ENCODE results near the gene MPO.

MPO gene

DNA sequence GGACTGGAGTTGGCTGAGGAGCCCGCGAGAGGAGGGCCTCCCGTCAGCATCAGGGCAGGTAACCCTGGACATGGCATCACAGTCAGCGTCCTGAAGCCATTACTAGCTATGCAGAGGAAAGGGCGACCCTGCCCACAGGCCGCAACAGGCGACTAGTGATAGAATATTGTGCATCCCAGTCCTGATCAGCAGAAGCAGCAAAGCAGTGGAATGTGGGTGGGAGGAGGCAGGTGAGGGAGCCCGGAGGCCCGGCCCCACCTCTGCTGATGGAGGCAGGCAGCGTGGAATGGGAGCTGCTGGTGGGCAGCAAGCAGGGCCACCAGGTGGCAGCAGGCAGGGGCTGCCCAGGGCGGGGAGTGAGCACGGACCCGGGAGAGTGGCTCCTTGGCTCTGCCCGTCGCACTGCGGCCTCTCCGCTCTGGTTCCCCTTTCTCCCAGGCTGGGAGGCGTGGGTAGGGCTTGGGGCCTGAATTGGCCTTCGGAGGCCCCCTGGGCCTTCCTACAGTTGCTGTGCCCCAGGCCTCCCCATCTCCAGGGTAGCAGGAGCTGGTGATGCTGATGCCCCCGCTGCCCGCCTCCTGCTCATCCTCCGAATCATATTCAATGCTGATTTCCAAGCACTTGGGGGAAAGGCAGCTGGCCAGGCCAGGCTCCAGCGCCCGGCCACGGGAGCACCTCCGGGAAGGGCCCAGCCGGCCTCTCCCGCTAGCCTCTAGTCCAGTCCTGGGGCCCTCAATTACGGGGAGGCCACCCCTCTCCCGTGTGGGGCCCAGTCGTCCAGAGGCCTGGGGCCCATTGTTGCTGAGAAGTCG lies 27.6 kb upstream of the MPO start (continued):
- TF ChIP-seq PATZ1 (CRISPR knock-in tag; IDR thresholded peaks at IDR 0.05; ENCODE audit: borderline replicate concordance) (no peak), TOX (CRISPR knock-in tag; IDR thresholded peaks at IDR 0.05; ENCODE audit: borderline replicate concordance) (no peak), ESRRG (CRISPR knock-in tag; IDR thresholded peaks at IDR 0.05) (no peak)

- TF ChIP-seq SNAI2 (CRISPR knock-in tag; IDR thresholded peaks at IDR 0.05) = no peak
- no peak for TF ChIP-seq ISL1 (CRISPR knock-in tag; IDR thresholded peaks at IDR 0.05)
- no peak for TF ChIP-seq CREB5 (CRISPR knock-in tag; IDR thresholded peaks at IDR 0.05; ENCODE audit: low read depth)
- TF ChIP-seq PPARA (CRISPR knock-in tag; IDR thresholded peaks at IDR 0.05; ENCODE audit: borderline replicate concordance) = no peak
- no peak for TF ChIP-seq RARB (CRISPR knock-in tag; IDR thresholded peaks at IDR 0.05)
- ATAC-seq = no peak
These were observed 26.9 kb upstream of the MPO start for GRCh38 chr17:58307468-58308172.

DNA sequence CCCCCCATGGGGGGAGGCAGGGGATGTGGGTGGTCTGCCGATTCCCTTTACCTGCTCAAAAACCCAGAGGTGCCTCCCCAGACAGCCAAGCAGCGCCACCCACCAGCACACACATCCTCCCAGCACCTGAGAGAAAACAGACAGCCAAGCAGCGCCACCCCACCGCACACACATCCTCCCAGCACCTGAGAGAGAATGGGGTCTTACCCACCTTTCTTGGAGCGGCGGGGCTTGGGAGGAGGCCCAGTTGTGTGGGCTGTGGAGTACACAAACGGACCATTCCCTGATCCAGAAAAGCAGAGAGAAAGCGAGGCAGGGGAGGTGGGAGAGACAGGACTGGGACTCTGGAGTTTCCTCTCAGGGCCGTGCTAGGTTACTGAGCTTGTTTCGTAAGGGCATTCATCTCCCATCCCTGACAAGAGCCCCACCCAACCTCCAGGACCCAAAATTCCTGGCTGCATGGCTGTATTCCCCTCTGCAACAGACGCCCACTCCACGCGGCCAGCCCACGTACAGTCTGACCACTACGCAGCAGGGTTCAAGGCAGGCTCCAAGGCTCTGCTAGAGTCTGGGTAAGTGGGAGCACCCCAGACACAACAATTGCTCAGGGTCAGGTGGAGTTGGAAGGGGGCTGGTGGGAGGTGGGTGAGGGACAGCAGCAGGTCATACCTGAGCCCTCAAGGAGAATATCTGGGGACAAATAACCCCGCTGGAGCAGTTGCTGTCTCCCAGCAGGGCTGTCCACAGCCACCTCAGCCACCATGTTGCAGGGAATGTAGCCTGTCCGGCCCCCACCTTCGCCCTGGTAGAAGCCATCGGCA lies 25.6 kb upstream of the MPO start:
- TF ChIP-seq ARNTL (CRISPR knock-in tag; IDR thresholded peaks at IDR 0.05; ENCODE audit: borderline replicate concordance, low read depth) (no peak), ZFP30 (CRISPR knock-in tag; IDR thresholded peaks at IDR 0.05) (no peak), ZFP3 (CRISPR knock-in tag; IDR thresholded peaks at IDR 0.05) (no peak), PATZ1 (CRISPR knock-in tag; IDR thresholded peaks at IDR 0.05; ENCODE audit: borderline replicate concordance) (no peak), TOX (CRISPR knock-in tag; IDR thresholded peaks at IDR 0.05; ENCODE audit: borderline replicate concordance) (no peak), OSR1 (CRISPR knock-in tag; IDR thresholded peaks at IDR 0.05) (no peak), ISL1 (CRISPR knock-in tag; IDR thresholded peaks at IDR 0.05) (no peak)
- TF ChIP-seq, protein P1, sequence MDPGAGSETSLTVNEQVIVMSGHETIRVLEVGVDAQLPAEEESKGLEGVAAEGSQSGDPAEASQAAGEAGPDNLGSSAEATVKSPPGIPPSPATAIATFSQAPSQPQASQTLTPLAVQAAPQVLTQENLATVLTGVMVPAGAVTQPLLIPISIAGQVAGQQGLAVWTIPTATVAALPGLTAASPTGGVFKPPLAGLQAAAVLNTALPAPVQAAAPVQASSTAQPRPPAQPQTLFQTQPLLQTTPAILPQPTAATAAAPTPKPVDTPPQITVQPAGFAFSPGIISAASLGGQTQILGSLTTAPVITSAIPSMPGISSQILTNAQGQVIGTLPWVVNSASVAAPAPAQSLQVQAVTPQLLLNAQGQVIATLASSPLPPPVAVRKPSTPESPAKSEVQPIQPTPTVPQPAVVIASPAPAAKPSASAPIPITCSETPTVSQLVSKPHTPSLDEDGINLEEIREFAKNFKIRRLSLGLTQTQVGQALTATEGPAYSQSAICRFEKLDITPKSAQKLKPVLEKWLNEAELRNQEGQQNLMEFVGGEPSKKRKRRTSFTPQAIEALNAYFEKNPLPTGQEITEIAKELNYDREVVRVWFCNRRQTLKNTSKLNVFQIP (CRISPR knock-in tag; IDR thresholded peaks at IDR 0.05; ENCODE audit: borderline replicate concordance, low read depth) = no peak
- TF ChIP-seq, protein P2, sequence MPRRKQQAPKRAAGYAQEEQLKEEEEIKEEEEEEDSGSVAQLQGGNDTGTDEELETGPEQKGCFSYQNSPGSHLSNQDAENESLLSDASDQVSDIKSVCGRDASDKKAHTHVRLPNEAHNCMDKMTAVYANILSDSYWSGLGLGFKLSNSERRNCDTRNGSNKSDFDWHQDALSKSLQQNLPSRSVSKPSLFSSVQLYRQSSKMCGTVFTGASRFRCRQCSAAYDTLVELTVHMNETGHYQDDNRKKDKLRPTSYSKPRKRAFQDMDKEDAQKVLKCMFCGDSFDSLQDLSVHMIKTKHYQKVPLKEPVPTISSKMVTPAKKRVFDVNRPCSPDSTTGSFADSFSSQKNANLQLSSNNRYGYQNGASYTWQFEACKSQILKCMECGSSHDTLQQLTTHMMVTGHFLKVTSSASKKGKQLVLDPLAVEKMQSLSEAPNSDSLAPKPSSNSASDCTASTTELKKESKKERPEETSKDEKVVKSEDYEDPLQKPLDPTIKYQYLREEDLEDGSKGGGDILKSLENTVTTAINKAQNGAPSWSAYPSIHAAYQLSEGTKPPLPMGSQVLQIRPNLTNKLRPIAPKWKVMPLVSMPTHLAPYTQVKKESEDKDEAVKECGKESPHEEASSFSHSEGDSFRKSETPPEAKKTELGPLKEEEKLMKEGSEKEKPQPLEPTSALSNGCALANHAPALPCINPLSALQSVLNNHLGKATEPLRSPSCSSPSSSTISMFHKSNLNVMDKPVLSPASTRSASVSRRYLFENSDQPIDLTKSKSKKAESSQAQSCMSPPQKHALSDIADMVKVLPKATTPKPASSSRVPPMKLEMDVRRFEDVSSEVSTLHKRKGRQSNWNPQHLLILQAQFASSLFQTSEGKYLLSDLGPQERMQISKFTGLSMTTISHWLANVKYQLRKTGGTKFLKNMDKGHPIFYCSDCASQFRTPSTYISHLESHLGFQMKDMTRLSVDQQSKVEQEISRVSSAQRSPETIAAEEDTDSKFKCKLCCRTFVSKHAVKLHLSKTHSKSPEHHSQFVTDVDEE (CRISPR knock-in tag; IDR thresholded peaks at IDR 0.05) = no peak
- no peak for ATAC-seq

- no peak for ATAC-seq
- TF ChIP-seq PPARA (CRISPR knock-in tag; IDR thresholded peaks at IDR 0.05; ENCODE audit: borderline replicate concordance) (no peak), ZNF565 (CRISPR knock-in tag; conservative IDR thresholded peaks at IDR 0.05; ENCODE audit: low read depth) (no peak), CSDC2 (CRISPR knock-in tag; IDR thresholded peaks at IDR 0.05) (no peak), CREB5 (CRISPR knock-in tag; IDR thresholded peaks at IDR 0.05; ENCODE audit: low read depth) (no peak), ARNTL (CRISPR knock-in tag; IDR thresholded peaks at IDR 0.05; ENCODE audit: borderline replicate concordance, low read depth) (no peak), ZNF70 (CRISPR knock-in tag; IDR thresholded peaks at IDR 0.05) (no peak), BACH2 (CRISPR knock-in tag; IDR thresholded peaks at IDR 0.05; ENCODE audit: borderline replicate concordance) (no peak)
- TF ChIP-seq, protein P2 (CRISPR knock-in tag; IDR thresholded peaks at IDR 0.05) = no peak
These were observed 24.9 kb upstream of the MPO start for GRCh38 chr17:58305626-58306025.

All from SK-N-SH treated with all-trans-retinoic acid at 6 μM for 48 hours (cell line).